Measurements from ENCODE around the gene TOM1.
A peak's percentile ranks its signal among the peaks of the same experiment; 100 is the strongest.
"Not testable (repeated sequence)": the region's sequence is repeated elsewhere in the genome, so short reads cannot be mapped to it uniquely, and the experiment has no call there.

TOM1 gene

DNA sequence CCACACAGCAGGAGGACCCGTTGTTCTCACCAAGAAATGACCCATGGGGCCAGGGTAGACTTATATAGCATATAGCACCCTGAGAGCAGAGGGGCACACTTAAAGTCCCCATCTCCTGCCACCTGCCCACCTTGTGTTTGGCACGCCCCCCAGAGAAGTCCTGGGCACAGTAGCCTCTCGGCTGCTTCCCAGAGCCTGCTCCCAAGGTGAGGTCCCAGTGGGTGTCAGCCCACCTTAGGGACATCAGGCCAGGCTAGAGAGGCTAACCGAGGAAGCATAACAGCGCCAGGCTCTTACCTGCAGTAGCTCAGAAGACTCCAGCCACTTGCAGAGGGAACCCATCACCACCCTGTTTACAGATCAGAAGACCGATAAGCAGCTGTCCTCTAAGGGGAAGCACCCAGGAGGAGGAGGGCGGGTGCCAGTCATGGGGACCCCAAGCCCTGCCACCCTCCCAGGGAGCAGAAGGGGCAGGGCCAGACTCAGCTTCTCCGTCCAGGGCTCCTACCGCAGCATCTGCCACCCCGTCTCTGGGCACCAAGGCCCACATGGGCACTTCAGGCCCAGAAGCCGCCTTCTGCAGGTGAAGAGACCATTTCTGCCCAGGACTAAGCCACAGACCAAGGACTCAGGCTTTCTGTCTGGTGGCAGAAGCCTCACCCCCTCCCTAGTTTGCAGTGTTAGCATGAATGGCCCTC is 46.3 kb downstream of the TOM1 start:
- DNase-seq (ENCODE audit: low read depth in 2 of 2), result no peak

DNA sequence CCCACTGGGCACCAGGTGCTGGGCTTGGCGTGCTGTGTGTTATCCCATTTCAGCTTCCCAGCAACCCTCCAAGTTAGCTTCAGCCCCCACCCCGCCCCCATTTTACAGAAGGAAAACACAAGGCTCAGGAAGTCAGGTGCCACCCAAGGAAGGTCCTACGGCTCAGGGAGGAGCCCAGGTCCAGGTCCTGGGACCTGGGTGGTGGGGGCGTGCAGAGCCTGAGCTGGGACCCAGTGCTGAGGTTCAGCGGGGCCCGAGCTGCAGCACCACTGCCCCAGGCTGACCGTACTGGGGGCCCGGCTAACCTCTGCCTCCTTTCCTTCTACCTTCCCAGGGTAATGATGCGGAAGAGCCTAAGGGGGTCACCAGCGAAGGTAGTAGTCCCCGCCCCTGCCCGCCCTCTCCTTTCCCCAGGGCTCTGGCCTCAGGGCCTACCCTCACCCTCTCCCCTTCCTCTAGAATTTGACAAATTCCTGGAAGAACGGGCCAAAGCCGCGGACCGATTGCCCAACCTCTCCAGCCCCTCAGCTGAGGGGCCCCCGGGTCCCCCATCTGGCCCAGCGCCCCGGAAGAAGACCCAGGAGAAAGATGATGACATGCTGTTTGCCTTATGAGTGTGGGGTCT is 47.0 kb downstream of the TOM1 start:
- no peak for DNase-seq (ENCODE audit: low read depth in 2 of 2)

DNA sequence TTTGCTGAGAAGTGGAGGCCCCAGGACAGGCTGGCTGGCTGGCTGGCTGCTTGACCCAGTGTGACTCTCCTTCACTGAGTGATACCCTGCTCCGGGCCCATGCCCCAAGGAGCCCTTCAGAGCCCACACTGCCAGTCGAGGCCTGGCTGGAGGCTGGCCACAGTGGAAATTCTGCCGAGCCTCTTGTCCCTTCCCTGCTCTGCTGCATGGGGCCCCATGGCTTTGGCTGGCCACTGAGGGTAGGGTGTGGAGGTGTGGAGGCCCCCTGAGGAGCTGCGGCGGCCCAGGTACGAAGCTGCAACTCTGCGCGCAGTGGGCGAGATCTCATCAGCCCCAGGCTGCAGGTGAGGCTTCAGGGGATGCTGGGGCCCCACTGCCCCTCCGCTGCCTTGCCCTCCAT is 47.8 kb downstream of the TOM1 start:
- no peak for DNase-seq (ENCODE audit: low read depth in 2 of 2)

DNA sequence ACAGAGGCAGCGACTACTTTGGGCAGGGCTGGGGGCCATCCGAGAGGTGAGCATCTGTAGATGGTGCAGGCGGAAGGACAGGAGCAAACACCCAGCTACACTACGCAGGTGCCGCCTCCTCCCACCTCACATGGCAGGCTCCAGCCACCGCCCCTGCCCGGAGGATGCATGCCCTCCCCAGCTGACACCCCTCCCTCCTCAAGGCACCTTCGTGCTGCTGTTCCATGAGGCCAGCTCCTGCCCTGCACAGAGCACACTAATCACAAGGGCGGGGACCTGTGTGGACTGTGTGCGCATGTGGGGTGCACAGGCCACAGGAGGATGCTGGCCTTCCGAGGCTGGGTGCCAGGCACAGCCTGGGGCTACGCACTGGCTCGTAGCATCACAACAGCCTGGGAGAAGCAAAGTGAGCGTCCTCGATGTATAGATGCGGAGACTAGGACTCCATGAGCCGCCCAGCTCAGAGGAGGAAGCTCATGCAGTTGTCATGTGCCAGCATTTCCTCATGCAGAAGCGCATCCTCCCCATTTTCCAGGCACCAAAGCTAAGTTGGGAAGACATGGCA is 48.4 kb downstream of the TOM1 start:
- no peak for DNase-seq (ENCODE audit: low read depth in 2 of 2)

DNA sequence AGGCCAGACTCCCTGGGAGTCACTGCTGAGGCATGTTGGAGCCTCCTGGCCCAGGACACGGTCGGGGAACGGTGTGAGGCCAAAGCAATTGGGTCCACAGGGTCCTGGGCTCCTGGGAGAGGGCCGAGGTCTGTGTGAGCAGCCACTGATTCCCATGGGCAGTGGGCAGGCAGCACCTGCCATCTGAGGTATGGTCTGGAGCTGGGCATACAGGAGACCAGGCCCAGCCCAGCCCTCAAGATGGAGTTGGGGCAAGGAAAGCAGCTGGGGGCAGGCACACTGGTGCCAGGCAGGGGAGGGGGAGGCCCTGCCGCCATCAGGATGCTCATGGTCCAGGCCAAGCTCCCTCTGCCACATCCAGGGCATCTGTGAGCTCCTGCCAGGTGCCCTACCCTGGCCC is 49.0 kb downstream of the TOM1 start:
- DNase-seq (ENCODE audit: low read depth in 2 of 2), result no peak

DNA sequence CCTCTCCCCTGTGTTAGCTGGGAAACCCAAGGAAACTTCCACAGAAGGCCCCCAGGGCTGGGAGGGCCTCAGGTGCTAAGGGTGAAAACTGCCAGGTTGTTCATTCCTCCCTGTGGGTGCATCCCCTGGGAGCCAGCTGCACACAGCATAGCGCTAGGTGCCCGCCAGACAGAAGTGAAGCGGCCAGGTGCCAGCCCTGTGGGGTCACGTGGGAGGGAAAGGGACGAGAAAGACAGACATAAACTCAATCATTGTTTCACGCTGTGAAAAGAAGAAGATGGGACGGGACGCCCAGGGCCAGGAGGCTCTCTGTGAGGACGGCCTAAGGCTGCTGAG is 49.6 kb downstream of the TOM1 start:
- DNase-seq (ENCODE audit: low read depth in 2 of 2), result no peak

DNA sequence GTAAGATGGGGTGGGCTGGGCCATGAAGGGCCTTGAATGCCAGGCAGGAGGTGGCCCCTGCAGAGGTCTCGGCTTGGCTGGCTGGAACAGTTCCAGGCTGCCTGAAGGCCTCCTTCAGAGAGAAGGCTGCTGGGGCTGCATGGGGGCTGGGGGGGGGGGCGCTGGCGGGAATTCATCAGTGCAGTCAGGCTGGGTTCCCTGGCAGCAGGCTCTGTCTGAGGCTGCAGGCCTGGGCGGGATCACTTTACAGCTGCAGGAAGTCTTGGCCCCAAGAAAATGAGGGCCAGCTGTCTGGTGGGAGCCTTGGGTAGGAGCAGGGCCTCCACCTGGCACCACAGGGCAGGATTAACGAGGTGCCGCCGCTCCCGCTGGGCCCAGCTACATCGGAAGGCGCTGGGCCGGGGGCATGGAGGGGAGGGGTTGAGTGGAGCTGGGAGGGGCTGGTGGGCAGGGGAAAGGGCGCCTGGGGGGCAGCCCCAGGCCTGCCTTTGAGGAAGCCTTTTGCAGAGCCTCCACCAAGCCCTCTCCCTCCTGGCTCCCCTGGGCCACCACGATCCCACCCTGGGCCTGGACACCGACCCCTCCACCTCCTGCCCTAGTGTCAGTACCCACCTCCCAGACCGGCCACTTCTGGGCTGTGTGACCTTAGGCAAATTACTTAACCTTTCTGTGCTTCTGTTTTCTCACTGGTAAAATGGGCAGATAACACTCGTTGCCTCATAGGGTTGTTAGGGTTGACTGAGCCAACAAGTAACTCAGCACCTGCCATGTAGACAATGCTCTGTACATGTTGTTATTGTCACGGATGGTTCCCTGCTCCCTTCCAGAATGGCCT is 50.2 kb downstream of the TOM1 start:
- DNase-seq (ENCODE audit: low read depth in 2 of 2), result no peak

DNA sequence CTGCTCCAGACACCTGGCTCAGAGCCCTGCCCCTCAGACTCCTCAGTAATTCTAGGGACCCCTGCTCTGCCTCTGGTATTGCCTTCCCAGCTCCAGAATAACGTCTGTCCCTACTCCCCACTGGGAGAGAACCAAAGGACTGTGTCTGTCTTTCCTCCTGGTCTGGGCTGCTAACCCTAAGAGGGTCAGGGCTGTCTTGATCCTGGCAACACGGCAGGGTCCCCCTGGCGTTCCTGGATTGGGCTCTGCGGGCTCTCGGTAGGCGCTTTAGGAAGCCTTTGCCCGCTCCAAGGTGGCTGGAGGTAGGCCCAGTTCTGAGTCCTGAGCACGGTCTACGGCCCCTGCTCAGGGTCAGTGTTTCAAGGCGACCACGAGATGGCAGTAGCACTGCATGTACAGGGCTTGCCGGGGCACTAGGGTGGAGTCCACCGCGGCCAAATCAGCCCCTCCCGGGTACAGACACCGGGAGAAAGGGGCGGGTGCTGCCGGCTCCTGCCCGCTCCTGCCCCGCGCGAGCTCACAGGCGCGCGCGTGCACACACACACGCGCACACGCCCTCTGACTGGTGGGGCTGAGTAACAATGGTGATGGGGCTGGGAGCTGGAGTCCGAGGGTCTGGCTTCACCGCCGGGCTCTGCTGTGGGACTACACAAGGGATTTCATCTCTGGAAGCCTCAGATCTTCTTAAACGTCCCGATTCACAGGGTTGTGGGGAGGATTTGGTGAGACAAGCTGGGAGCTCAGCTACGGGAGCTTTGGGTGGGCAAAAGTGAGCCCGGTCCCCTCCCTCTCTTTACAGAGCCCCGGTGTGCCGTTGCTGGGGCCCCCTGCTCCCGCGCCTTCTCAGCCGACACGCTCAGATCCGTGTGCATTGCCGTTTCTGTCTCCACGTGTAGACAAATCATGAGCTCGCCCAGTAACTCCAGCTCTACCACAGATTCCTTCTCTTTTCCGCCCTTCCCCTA is 51.1 kb downstream of the TOM1 start:
- DNase-seq (ENCODE audit: low read depth in 2 of 2), result peak; percentile 77 to 82

DNA sequence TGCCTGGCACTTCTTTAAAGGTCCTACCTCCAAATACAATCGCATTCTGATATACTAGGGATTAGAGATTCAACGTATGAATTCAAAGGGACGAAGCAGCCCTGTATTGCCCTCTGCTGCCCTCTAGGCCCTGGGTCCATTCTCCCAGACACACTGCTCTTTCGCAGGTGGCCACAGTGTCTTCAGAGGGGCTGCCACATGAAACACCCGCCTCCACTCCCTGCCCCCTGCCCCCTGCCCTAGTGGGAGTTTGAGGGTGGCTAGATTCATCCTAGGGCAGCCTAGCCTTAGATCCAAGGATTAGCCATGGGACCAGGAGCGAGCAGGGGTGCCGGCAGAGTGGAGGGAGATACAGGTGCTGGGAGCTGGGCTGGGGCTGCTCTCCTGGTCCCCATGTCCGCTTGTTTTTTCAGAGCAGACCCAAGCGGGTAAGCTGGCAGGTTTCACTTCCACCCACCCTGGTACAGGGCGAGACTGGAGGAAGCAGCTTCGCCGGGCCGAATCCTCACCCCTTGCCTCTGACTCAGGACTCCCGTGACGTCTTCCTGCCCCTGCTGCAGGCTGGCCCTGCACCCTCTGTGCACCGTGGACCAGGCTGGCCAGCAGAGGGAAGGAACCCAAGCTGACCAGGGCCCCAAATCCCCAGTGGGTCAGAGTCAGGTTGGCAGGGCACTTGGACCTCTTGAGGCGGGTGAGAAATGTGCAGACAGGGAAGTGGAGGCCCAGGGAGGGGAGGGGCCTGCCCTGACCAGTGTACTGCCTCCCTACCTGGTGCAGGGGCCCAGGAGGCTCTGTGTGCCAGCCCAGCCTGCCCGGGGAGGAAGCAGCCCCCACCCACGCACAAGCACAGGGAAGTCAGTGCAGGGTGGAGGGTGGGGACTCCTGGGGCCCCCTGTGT is 52.8 kb downstream of the TOM1 start:
- DNase-seq (ENCODE audit: low read depth in 2 of 2), result peak; percentile 60 to 62

DNA sequence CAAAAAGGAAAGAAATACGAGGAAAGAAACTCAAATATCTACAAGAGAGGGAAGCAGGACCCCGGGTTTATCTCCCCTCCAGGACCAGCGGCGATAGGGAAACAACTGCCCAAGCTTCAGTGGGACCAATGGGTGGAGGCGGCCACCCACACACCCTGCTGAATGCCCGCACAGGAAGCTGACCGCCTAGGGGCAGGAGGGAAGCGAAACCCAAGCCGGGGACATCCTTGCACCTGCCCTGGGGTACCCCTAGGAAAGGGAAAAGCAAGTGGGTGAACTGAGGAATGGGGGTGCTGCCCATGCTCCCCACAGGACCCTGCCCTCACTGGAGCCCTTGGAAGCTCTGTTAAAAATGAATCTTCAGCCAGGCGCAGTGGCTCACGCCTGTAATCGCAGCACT is 53.6 kb downstream of the TOM1 start:
- no peak for DNase-seq (ENCODE audit: low read depth in 2 of 2)

DNA sequence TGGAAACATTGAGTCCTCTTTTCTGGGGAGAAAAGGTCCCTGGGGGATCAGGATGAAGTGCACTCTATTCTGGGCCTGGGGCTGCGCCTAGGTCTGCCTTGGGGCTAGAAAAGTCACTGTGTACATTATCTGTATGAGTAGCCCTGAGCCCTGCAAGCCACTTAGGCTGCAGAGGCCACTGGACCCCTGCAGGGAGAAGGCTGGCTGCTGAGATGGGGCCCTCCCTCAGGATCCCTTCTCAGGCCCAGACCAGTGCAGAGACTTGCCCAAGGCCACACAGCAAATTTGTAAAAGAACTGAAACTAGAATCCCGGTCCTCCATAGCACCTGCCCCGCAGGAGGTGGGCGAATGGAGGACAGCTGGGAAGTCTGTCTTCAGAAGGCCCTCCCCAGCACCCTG is 54.4 kb downstream of the TOM1 start:
- no peak for DNase-seq (ENCODE audit: low read depth in 2 of 2)

DNA sequence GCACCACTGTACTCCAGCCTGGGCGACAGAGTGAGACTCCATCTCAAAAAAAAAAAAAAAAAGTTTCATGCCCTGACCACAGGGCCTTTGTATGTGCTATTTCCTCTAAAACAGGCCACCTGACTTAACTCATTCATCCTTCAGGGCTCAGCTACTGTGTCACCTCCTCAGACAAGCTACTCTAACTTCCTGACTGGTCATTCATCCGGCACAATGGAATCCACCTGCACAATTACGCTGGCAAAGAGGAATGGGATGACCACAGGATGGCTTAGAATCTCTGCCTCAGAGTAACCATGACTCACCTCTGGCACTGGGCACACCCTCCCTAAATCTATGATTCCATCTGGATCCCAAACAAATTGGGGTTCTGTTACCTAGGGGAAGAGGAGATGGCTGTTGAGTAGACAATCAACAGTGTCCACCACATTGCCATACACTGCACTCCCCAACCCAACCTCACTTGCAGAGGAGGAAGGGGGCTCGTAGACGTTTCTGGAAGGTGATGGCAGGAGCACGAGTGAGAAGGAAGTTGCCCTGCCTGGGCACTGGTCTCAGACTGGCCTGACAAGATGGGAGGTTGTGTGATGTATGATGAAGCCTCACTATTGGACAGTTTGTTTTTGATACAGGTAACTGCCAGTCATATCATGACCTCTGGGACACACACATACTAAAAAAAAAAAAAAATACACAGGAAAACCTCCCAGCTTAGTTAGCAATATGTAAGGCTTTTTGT is 58.4 kb downstream of the TOM1 start:
- DNase-seq (ENCODE audit: low read depth in 2 of 2), result no peak

DNA sequence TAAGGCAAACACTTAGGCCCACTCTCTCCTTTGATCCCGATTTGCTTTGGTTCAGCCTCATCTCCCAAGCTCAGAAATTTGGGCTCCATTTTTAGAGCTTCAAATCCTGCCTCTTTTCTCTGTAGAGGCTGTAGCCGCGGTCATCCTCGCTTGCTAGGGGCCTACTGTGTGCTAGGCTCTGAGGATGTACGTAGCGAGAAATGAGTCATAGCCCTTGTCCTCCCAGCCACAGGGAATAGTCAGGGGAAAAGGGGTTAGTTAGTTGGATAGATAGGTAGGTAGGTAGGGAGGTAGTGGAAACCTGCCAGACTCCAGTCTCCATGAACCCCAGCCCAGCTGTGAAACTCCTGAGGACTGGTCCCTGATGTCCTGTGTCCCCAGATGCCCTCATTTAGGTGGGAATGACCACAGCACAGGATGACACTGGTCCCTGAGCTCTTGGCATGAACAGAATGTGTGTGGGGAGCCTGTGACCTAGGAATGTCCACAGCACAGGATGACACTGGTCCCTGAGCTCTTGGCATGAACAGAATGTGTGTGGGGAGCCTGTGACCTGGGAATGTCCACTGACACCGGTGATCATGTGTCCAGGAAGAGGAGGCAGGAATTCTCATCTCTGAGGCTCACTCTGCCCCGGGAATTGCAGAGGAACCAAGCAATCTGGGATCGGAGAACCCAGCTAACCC is 59.8 kb downstream of the TOM1 start:
- no peak for DNase-seq (ENCODE audit: low read depth in 2 of 2)

DNA sequence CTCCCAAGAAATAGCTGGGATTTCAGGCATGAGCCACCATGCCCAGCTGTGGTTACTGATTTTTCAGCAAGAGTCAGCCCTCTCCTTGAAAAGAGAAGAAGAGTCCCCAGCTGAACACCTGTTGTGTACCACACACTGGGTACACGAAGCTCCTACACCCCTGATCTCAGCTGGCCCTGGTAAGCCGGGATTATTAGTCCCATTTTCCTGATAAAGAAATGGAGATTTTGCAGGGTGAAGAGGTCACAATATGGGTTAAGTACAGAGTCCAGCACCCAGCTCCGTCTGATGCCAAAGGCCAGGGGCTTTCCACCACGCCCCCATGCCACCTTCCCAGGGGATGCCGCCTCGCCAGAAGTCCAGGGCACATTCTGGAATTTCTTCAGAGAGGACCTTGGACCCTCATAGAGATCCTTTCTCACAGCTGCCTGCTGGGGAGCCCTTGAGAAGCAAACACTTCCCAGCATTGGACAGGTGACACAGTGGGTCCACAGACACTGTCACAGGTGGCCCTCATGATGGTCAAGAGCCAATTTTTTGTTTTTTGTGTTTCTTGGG is 61.4 kb downstream of the TOM1 start:
- no peak for DNase-seq (ENCODE audit: low read depth in 2 of 2)

DNA sequence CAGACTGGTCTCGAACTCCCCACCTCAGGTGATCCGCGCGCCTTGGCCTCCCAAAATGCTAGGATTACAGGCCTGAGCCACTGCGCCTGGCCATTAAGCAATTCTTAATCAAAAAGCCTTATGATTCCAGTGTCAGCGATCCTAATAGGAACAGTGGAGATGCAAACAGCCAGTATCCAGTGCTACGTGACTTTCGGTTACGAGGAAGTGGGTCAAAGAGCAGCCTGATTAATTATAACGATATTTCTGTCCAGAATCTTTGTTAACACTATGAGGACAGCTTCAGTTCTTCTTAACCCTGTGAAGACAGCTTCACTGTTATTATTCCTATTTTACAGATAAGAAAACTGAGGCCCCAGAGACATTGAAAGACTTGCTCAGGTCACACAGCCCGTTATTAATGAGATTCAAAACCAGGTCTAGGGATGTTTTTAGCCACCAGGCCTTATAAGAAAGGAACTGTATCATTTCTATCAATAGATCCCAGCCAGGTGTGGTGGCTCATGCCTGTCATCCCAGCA is 63.9 kb downstream of the TOM1 start:
- no peak for DNase-seq (ENCODE audit: low read depth in 2 of 2)

DNA sequence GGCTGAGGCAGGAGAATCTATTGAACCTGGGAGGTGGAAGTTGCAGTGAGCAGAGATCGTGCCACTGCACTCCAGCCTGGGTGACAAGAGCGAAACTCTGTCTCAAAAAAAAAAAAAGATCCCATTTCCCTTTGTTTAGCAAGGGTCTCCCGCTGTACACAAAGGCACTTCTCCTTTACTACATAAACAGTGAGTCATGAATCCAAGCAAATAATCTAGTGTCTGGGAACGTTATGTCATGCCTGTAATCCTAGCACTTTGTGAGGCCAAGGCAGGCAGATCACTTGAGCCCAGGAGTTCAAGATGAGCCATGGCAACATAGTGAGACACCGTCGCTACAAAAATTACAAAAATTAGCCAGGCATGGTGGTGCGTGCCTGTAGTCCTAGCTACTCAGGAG is 64.5 kb downstream of the TOM1 start:
- DNase-seq (ENCODE audit: low read depth in 2 of 2), result not testable (repeated sequence)

DNA sequence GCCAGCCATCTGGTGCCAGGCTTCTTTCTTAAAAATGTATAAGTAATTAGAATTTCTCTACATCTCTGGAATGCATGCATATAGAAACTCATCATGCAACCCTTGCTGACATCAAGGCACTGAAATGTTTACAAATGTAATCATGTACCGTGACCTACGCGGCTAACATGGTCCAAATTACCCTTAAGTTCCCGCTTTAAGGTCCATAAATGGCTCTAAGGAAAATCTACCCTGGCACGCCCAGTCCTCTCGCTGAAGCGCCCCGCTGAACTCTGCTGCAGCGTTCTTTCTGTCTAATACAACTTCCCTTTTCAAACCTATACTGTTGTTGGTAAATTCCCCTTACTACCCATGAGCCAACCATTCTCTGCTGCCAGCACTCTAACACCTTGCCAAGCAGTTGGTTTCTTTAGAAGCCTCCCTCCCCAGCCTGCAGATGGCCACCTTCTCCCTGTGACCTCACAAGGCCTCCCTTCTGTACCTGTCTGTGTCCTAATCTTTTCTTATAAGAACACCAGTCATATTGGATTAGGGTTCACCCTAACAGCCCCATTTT is 67.7 kb downstream of the TOM1 start:
- DNase-seq (ENCODE audit: low read depth in 2 of 2), result no peak

DNA sequence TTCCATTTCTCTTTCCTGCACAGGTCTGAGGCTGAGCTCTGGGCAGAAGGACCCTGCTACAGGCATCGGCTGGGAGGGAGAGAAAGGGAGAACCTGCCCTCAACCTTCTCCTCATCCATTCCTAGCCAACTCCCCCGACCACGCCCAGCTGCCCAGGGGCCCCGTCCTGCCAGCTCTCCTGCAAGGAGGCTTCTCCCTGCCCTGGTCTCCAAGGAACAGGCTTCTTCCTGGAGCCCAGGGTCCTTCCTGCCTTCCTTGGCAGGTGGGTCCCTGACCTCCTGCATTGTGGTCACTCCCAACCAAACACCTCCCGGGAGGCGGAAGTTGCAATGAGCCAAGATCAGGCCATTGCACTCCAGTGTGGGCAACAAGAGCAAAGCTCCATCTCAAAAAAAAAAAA is 68.7 kb downstream of the TOM1 start:
- no peak for DNase-seq (ENCODE audit: low read depth in 2 of 2)
